ENCODE measurements around the gene CPNE4.

CPNE4 gene

GRCh38 chr3:132032959-132033358 lies 1.9 kb downstream of the CPNE4 start:
- DNase-seq, result no peak
- Mint-ChIP-seq H3K9me3 (no peaks in the 10 kb centered on the region), H3K36me3 (ENCODE audit: low read depth) (no peaks in the 10 kb centered on the region), H3K27me3 (ENCODE audit: low read depth, poor library complexity) (peaks cover 45% of the 10 kb centered on the region), H3K4me3 (peak overlapping the region; percentile 86), H3K27ac (no peak overlapping the region), H3K4me1 (peaks cover 18% of the 10 kb centered on the region)
- no peak for TF ChIP-seq CTCF (IDR thresholded peaks at IDR 0.05)

- Mint-ChIP-seq H3K27ac (no peak overlapping the region), H3K27me3 (ENCODE audit: low read depth, poor library complexity) (peaks cover 31% of the 10 kb centered on the region), H3K4me1 (peaks cover 16% of the 10 kb centered on the region), H3K9me3 (no peaks in the 10 kb centered on the region), H3K4me3 (no peak overlapping the region), H3K36me3 (ENCODE audit: low read depth) (no peaks in the 10 kb centered on the region)
- peak; percentile 93 for TF ChIP-seq CTCF (IDR thresholded peaks at IDR 0.05)
- peak; percentile 93 for DNase-seq
Observed at GRCh38 chr3:132029182-132029902, 5.5 kb downstream of the CPNE4 start.

- peaks cover 18% of the 10 kb centered on the region for H3K4me1 Mint-ChIP-seq
- H3K9me3 Mint-ChIP-seq, result no peaks in the 10 kb centered on the region
- no peaks in the 10 kb centered on the region for H3K36me3 Mint-ChIP-seq (ENCODE audit: low read depth)
- H3K27ac Mint-ChIP-seq, result no peak overlapping the region
- DNase-seq, result no peak
- no peak for TF ChIP-seq CTCF (IDR thresholded peaks at IDR 0.05)
- H3K4me3 Mint-ChIP-seq, result no peak overlapping the region
- no peaks in the 10 kb centered on the region for H3K27me3 Mint-ChIP-seq (ENCODE audit: low read depth, poor library complexity)
Observed at GRCh38 chr3:132022914-132023313, 11.9 kb downstream of the CPNE4 start.

GRCh38 chr3:132020058-132020457 lies 14.8 kb downstream of the CPNE4 start:
- H3K4me3 Mint-ChIP-seq, result no peak overlapping the region
- no peaks in the 10 kb centered on the region for H3K9me3 Mint-ChIP-seq
- no peak overlapping the region for H3K27ac Mint-ChIP-seq
- DNase-seq, result no peak
- no peaks in the 10 kb centered on the region for H3K36me3 Mint-ChIP-seq (ENCODE audit: low read depth)
- peaks cover 7% of the 10 kb centered on the region for H3K27me3 Mint-ChIP-seq (ENCODE audit: low read depth, poor library complexity)
- H3K4me1 Mint-ChIP-seq, result peaks cover 18% of the 10 kb centered on the region
- TF ChIP-seq CTCF (IDR thresholded peaks at IDR 0.05), result no peak

GRCh38 chr3:132017137-132017536 lies 17.7 kb downstream of the CPNE4 start:
- Mint-ChIP-seq H3K4me3 (no peak overlapping the region), H3K4me1 (peaks cover 32% of the 10 kb centered on the region), H3K27me3 (ENCODE audit: low read depth, poor library complexity) (peaks cover 7% of the 10 kb centered on the region), H3K27ac (no peak overlapping the region), H3K36me3 (ENCODE audit: low read depth) (no peaks in the 10 kb centered on the region), H3K9me3 (no peaks in the 10 kb centered on the region)
- DNase-seq, result no peak
- TF ChIP-seq CTCF (IDR thresholded peaks at IDR 0.05), result no peak
